Breast epithelium (tissue), 4 donors: Measurements from ENCODE around the gene MYDGF. TPM values are rescaled to one million over a fixed set of nuclear protein-coding genes. Genes with fewer than 3 reads are reported as not detected.

Experiments used
- DNase-seq, 2 donors: peaks; one replicate each; pipeline ENCODE4 v3.0.0-alpha.2; 2019; ENCODE audit warnings: low spot score in 2 of 2
- H3K27ac ChIP-seq, 2 donors: fragments of 200-600 bp; sonication (generic) in 1 of 2; one replicate each; pipeline ENCODE4 v1.5.1; 2016 to 2019; ENCODE audit warnings: mild to moderate bottlenecking in 1 of 2
- H3K27me3 ChIP-seq, 2 donors: fragments of 200-600 bp; sonication (generic) in 1 of 2; one replicate each; pipeline versions ENCODE4 v1.5.1 to v1.6.0; 2017 to 2019; ENCODE audit warnings: control low read depth in 1 of 2, mild to moderate bottlenecking in 1 of 2
- H3K36me3 ChIP-seq: fragments of 200-600 bp; one replicate; pipeline ENCODE4 v1.5.1; 2019
- H3K4me1 ChIP-seq, 2 donors: fragments of 200-600 bp; sonication (generic); one replicate each; pipeline ENCODE4 v1.5.1; 2016 to 2019; ENCODE audit warnings: control low read depth in 1 of 2
- H3K4me3 ChIP-seq, 3 donors: fragments of 200-600 bp; sonication (generic); 1 replicate in 2 of 3; 2 replicates in 1 of 3; pipeline ENCODE4 v1.5.1; 2016 to 2019; ENCODE audit warnings: mild to moderate bottlenecking in 3 of 3, moderate library complexity in 2 of 3
- H3K9me3 ChIP-seq, 2 donors: fragments of 200-600 bp; sonication (generic) in 1 of 2; one replicate each; pipeline ENCODE4 v1.5.1; 2016 to 2019; ENCODE audit warnings: control low read depth in 1 of 2
- POLR2A ChIP-seq: fragments of 450-650 bp; IDR thresholded peaks from one replicate; pipeline ENCODE4 v1.6.1; 2016; ENCODE audit warnings: antibody characterized with exemption, mild to moderate bottlenecking, moderate library complexity
- POLR2AphosphoS5 ChIP-seq, 3 donors: sonication (generic); formaldehyde crosslinking; IDR thresholded peaks; one replicate each; pipeline ENCODE4 v1.6.1; 2017; ENCODE audit warnings: antibody characterized with exemption in 3 of 3
- intact Hi-C: fragments of 100-400 bp; cut with DNase I; formaldehyde crosslinking; loops from one replicate; pipeline ENCODE4 v1.15.1; 2023; ENCODE audit warnings: low total_unique reads
- total RNA-seq, 3 donors: library from RNA; depleted of rRNA; stranded (reverse); fragments of >200 nt; gene quantifications; one replicate each; pipeline ENCODE4 v1.1.0, GENCODE V29; 2016
- TF ChIP-seq, protein P1 (sequence below), 3 donors: fragments of 450-650 bp; IDR thresholded peaks; one replicate each; pipeline ENCODE4 v1.5.1; 2016 to 2017; ENCODE audit warnings: antibody characterized with exemption in 3 of 3, mild to moderate bottlenecking in 3 of 3, moderate library complexity in 3 of 3

Gene MYDGF
- total RNA-seq, 3 donors from 2014 or later, result 36.3 to 55.1 (median 42.1) TPM

DNA sequence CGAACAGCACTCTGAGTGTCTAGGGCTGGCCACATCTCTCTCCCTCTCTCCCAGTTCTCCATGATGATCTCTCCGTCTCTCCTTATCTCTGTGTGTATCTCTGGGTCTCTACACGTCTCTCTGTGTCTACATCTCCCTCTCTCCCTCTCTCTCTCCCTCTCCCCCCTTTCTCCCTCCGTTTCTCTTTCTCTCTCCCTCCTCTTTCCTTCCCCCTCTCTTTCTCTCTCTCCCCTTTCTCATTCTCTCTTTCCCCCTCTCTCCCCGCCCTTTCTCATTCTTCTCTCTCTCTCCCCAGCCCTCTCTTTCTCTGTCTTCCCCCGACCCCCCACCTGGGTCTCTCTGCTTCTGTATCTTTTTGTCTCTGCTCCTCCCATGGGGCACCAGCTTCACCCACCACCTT lies 52.1 kb downstream of the MYDGF start:
- Histone ChIP-seq H3K27me3 (peaks cover 0 to 20% of the 10 kb centered on the region in 2 donors), H3K4me1 (no peaks in the 10 kb centered on the region), H3K9me3 (no peaks in the 10 kb centered on the region), H3K36me3 (no peaks in the 10 kb centered on the region), H3K27ac (no peak overlapping the region), H3K4me3 (no peak overlapping the region)
- TF ChIP-seq, protein P1, sequence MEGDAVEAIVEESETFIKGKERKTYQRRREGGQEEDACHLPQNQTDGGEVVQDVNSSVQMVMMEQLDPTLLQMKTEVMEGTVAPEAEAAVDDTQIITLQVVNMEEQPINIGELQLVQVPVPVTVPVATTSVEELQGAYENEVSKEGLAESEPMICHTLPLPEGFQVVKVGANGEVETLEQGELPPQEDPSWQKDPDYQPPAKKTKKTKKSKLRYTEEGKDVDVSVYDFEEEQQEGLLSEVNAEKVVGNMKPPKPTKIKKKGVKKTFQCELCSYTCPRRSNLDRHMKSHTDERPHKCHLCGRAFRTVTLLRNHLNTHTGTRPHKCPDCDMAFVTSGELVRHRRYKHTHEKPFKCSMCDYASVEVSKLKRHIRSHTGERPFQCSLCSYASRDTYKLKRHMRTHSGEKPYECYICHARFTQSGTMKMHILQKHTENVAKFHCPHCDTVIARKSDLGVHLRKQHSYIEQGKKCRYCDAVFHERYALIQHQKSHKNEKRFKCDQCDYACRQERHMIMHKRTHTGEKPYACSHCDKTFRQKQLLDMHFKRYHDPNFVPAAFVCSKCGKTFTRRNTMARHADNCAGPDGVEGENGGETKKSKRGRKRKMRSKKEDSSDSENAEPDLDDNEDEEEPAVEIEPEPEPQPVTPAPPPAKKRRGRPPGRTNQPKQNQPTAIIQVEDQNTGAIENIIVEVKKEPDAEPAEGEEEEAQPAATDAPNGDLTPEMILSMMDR (IDR thresholded peaks at IDR 0.05), result no peak
- TF ChIP-seq POLR2A (no peak), POLR2AphosphoS5 (IDR thresholded peaks at IDR 0.05) (no peak)
- DNase-seq, result no peak
- intact Hi-C loops, result no loop called here

DNA sequence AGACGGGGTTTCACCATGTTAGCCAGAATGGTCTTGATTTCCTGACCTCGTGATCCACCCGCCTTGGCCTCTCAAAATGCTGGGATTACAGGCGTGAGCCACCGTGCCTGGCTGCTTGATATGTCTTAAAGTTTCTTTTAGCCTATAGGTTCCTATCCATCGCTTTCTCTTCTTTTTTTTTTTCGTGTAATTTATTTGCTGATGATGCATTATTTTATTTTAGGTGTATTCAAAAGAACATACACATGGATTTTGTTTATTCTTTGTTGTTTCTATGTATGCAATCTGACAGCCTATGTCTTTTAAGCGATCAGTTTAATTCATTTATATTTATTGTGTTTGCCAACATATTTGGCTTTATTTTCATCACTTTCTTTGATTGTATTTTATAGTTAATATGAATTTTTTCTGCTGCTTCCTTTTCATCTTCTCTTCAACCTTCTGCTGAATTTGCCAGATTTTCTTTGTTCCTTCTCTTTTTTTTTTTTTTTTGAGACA lies 56.8 kb downstream of the MYDGF start:
- intact Hi-C loops, result no loop called here
- no peak overlapping the region for H3K27ac ChIP-seq

DNA sequence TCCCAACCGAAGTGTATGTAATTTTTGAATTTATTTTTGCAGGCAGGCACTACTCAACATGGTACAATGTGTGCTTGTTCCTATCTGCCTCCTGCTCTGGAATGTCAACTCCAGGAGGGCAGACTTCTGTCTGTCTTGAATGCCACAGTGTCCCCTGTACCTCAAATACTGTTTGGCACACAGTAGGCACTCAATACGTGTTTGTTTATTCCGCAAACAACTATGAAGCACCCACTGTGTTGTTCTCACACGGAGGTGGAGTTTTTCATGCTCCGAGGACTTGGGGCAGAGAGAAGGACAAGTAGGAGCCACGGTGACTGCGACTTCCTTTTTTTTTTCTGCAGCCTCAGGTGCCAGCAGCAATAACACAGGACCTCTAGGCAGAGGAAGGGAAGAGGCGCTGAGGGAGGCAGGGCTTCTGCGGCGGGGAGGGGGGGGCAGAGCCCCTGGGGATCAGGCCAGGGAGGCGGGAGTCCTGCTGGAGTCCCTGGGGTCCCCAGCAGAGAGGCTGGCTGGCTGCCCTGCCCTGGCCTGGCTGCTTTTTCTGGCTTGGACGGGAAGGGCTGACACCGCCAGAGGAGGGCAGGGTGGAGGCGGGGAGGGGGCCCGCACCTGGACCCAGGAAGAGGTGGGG lies 60.1 kb downstream of the MYDGF start:
- intact Hi-C loops, result loop anchor here (5.0 kb wide), 1 partner anchor 1778 kb away; no protein-coding TSS in a partner anchor
- H3K4me3 ChIP-seq, result no peak overlapping the region
- TF ChIP-seq POLR2A, result no peak
- TF ChIP-seq, protein P1 (IDR thresholded peaks at IDR 0.05), result no peak
- no peak for TF ChIP-seq POLR2AphosphoS5 (IDR thresholded peaks at IDR 0.05)
- H3K9me3 ChIP-seq, result no peaks in the 10 kb centered on the region
- H3K4me1 ChIP-seq, result no peaks in the 10 kb centered on the region
- no peaks in the 10 kb centered on the region for H3K36me3 ChIP-seq
- no peaks in the 10 kb centered on the region for H3K27me3 ChIP-seq
- no peak for DNase-seq
- H3K27ac ChIP-seq, result no peak overlapping the region

More for the DNA sequence above, 56.8 kb downstream of the MYDGF start:
- Histone ChIP-seq H3K4me3 (no peak overlapping the region), H3K27me3 (no peaks in the 10 kb centered on the region), H3K4me1 (no peaks in the 10 kb centered on the region), H3K36me3 (no peaks in the 10 kb centered on the region), H3K9me3 (no peaks in the 10 kb centered on the region)
- TF ChIP-seq POLR2AphosphoS5 (IDR thresholded peaks at IDR 0.05) (no peak), POLR2A (no peak)
- TF ChIP-seq, protein P1 (IDR thresholded peaks at IDR 0.05), result no peak
- no peak for DNase-seq

Other genes with a start within 250 kb of the MYDGF start
- 100 to 1,000 TPM in 1 of 3 donors, 10 to 100 TPM in 2; 72.9 to 139 (median 91.1) TPM for gene UBXN6, start 212.5 kb downstream of the MYDGF start, total RNA-seq
- gene HDGFL2, start 198.0 kb downstream of the MYDGF start, total RNA-seq, result 10 to 100 TPM; 33.0 to 34.1 (median 33.1) TPM
- 100 to 1,000 TPM in 2 of 3 donors, 10 to 100 TPM in 1; 50.1 to 629 (median 213) TPM for gene PLIN4, start 151.9 kb downstream of the MYDGF start, total RNA-seq
- gene PLIN5, start 135.1 kb downstream of the MYDGF start, total RNA-seq, result 10 to 100 TPM; 10.4 to 26.2 (median 15.4) TPM
- 10 to 100 TPM in 1 of 3 donors, 1 to 10 TPM in 1, under 1 TPM in 1; 0.64 to 14.7 (median 5.7) TPM for gene LRG1, start 130.3 kb downstream of the MYDGF start, total RNA-seq
- gene SEMA6B, start 110.7 kb downstream of the MYDGF start, total RNA-seq, result 1 to 10 TPM; 2.3 to 8.8 (median 3.2) TPM
- 1 to 10 TPM; 1.6 to 3.6 (median 2.9) TPM for gene TNFAIP8L1, start 30.8 kb downstream of the MYDGF start, total RNA-seq
- 10 to 100 TPM; 33.6 to 74.1 (median 49.6) TPM for gene DPP9, start 53.5 kb upstream of the MYDGF start, total RNA-seq
- gene FEM1A, start 121.4 kb upstream of the MYDGF start, total RNA-seq, result 10 to 100 TPM; 10.4 to 17.6 (median 12.5) TPM
- 1 to 10 TPM; 3.5 to 5.2 (median 4.7) TPM for gene TICAM1, start 161.4 kb upstream of the MYDGF start, total RNA-seq
- 10 to 100 TPM; 50.1 to 77.3 (median 53.8) TPM for gene PLIN3, start 197.3 kb upstream of the MYDGF start, total RNA-seq
- gene ARRDC5, start 232.6 kb upstream of the MYDGF start, total RNA-seq, result under 1 TPM in 1 of 3 donors, not detected in 2; 0.64 TPM
- gene UHRF1, start 239.2 kb upstream of the MYDGF start, total RNA-seq, result under 1 TPM; 0.32 to 0.66 (median 0.44) TPM